Measurements from ENCODE around the gene MBD4.

- no peak for TF ChIP-seq CTCF (conservative IDR thresholded peaks at IDR 0.05; ENCODE audit: low read depth, low read length)
- no peak for TF ChIP-seq EZH2 (IDR thresholded peaks at IDR 0.05; ENCODE audit: borderline replicate concordance, low read depth, low read length, poor library complexity, severe bottlenecking)
Observed at GRCh38 chr3:129439817-129440617, at the start of gene MBD4, which contains the start of gene IFT122.
